Osteocyte (in vitro differentiated cells): ENCODE measurements around the gene LNX1. TPM values are rescaled to one million over a fixed set of nuclear protein-coding genes. Genes with fewer than 3 reads are reported as not detected.

Experiments
- DNase-seq: peaks from one replicate; pipeline ENCODE4 v3.0.0; 2021; ENCODE audit warnings: mixed read lengths; ENCODE audit not compliant: unreplicated experiment; ENCODE audit errors: extremely low spot score
- H3K27ac Mint-ChIP-seq: one replicate; pipeline ENCODE4 v1.8.0; 2021; ENCODE audit warnings: mild to moderate bottlenecking, mixed read lengths; ENCODE audit not compliant: unreplicated experiment
- H3K27me3 Mint-ChIP-seq: one replicate; pipeline ENCODE4 v1.8.0; 2021; ENCODE audit warnings: mixed read lengths; ENCODE audit not compliant: unreplicated experiment
- H3K36me3 Mint-ChIP-seq: one replicate; pipeline ENCODE4 v1.8.0; 2021; ENCODE audit warnings: mixed read lengths; ENCODE audit not compliant: unreplicated experiment
- H3K4me1 Mint-ChIP-seq: one replicate; pipeline ENCODE4 v1.8.0; 2021; ENCODE audit warnings: mixed read lengths; ENCODE audit not compliant: unreplicated experiment
- H3K4me3 Mint-ChIP-seq: one replicate; pipeline ENCODE4 v1.8.0; 2021; ENCODE audit warnings: mild to moderate bottlenecking, moderate library complexity, mixed read lengths; ENCODE audit not compliant: unreplicated experiment
- H3K9me3 Mint-ChIP-seq: one replicate; pipeline ENCODE4 v1.8.0; 2021; ENCODE audit warnings: mixed read lengths; ENCODE audit not compliant: unreplicated experiment
- total RNA-seq: library from RNA; stranded (reverse); gene quantifications from 2 replicates; pipeline ENCODE4 v1.2.1, GENCODE V29; 2021
- TF ChIP-seq, protein P1 (sequence below): fragments of 200-600 bp; sonication (generic); IDR thresholded peaks from 2 replicates; pipeline ENCODE4 v1.5.0; 2021; ENCODE audit warnings: antibody characterized with exemption, mild to moderate bottlenecking, moderate library complexity

Gene LNX1
- total RNA-seq, 1 donor from 2014 or later = 0.24 TPM

DNA sequence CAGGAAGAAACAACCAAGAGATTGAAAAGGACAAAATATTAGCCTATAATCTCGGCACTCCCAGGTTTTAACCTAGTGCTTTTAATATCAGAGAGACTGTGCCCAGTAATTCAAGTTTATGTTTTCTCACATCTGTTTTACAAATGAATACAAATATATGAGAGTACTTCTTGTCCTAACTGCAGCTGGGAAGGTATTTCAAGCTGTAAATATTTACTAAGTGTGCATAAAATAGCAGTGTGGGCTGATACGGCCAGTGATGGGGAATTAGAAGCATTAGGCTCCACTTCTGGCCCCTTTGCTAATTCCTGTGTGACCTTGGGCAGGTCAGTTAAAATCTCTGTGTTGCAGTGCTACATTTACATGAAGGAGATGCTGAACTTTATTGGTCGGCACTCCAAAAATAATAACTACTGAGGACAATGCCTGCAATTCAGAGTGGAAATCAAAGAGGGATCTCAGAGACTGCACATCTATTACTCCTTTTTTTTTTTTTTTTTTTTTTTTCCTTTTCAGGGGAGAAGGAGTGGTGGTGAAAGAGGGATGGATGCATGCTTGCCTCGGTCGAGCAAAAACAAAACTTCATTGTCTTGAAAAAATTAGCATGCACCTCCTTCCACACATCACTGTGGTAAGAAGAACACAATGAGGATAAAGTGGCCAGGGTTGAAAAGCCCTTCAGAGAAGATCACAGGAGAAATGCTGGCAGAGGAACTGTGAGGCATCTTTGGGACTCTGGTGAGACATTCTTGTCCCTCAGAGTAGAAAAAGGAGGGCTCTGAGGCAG, 44.6 kb upstream of the LNX1 start:
- Mint-ChIP-seq H3K27me3 (no peaks in the 10 kb centered on the region), H3K27ac (no peak overlapping the region), H3K4me1 (no peaks in the 10 kb centered on the region), H3K36me3 (no peaks in the 10 kb centered on the region), H3K4me3 (no peak overlapping the region), H3K9me3 (no peaks in the 10 kb centered on the region)
- TF ChIP-seq, protein P1, sequence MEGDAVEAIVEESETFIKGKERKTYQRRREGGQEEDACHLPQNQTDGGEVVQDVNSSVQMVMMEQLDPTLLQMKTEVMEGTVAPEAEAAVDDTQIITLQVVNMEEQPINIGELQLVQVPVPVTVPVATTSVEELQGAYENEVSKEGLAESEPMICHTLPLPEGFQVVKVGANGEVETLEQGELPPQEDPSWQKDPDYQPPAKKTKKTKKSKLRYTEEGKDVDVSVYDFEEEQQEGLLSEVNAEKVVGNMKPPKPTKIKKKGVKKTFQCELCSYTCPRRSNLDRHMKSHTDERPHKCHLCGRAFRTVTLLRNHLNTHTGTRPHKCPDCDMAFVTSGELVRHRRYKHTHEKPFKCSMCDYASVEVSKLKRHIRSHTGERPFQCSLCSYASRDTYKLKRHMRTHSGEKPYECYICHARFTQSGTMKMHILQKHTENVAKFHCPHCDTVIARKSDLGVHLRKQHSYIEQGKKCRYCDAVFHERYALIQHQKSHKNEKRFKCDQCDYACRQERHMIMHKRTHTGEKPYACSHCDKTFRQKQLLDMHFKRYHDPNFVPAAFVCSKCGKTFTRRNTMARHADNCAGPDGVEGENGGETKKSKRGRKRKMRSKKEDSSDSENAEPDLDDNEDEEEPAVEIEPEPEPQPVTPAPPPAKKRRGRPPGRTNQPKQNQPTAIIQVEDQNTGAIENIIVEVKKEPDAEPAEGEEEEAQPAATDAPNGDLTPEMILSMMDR = no peak
- DNase-seq = no peak

DNA sequence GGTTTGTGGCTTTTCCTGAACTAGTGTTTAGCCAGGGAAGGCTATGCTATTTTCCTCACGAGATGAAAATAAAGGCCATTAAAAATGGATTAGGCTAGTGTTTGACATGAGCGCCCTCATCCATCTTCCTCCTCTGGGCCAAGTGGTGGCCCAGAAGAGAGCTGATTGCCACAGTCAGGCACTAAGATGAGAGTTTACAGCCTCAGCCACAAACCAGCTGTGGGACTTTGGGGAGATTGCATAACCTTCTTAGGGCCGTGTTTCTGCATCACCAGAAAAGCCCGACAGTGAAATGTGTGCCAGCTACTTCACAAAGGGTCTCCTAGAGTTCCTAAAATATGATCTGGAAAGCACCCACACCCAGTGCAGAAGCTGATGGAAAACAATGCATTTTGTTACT, 42.3 kb upstream of the LNX1 start:
- H3K4me1 Mint-ChIP-seq = no peaks in the 10 kb centered on the region
- H3K27ac Mint-ChIP-seq = no peak overlapping the region
- TF ChIP-seq, protein P1 = no peak
- no peaks in the 10 kb centered on the region for H3K9me3 Mint-ChIP-seq
- no peak for DNase-seq
- H3K27me3 Mint-ChIP-seq = no peaks in the 10 kb centered on the region
- H3K4me3 Mint-ChIP-seq = no peak overlapping the region
- no peaks in the 10 kb centered on the region for H3K36me3 Mint-ChIP-seq

DNA sequence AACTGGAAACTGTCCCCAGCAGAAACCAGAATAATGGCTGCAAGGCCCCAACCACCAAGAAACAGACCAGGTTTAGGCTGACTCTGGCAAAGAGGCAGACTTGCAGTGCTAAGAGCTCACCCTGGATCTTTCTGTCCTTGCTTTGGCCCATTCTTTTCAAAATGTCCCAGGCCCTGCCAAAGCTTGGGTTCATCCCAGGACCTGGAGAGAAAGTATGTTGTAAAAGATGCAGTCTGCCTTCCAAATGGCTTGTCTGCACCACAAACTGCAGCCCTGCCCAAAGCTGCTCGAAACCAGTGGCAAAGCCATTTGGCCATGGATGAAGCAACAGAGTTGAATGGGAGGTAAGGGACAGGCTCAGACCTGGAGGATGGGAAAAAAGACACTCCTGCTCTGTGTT, 38.0 kb upstream of the LNX1 start:
- no peak overlapping the region for H3K4me3 Mint-ChIP-seq
- H3K27me3 Mint-ChIP-seq = no peaks in the 10 kb centered on the region
- H3K9me3 Mint-ChIP-seq = no peaks in the 10 kb centered on the region
- H3K4me1 Mint-ChIP-seq = peaks cover 8% of the 10 kb centered on the region
- H3K27ac Mint-ChIP-seq = no peak overlapping the region
- H3K36me3 Mint-ChIP-seq = no peaks in the 10 kb centered on the region
- TF ChIP-seq, protein P1 = no peak
- no peak for DNase-seq

DNA sequence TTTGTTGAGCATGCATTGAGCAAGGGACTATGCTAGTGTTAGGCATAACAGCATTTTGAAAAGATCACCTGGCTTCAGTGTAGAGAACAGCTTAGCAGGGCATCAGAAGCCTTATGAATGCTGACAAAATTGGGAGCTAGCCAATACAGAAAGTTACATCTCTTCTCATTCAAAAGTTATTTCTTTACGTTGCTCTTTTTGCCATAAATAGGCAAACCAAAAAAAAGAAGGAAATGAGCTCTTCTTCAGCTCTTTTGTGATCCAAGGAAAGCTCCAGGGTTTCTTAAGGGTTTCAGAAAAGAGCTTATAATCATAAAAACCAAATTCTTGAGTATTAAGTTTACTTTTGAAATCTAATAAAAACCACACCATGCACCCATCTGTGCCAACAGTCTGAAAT, 35.2 kb upstream of the LNX1 start:
- TF ChIP-seq, protein P1 = no peak
- no peak overlapping the region for H3K27ac Mint-ChIP-seq
- H3K36me3 Mint-ChIP-seq = no peaks in the 10 kb centered on the region
- H3K9me3 Mint-ChIP-seq = no peaks in the 10 kb centered on the region
- no peaks in the 10 kb centered on the region for H3K27me3 Mint-ChIP-seq
- DNase-seq = no peak
- no peak overlapping the region for H3K4me3 Mint-ChIP-seq
- peaks cover 15% of the 10 kb centered on the region for H3K4me1 Mint-ChIP-seq

DNA sequence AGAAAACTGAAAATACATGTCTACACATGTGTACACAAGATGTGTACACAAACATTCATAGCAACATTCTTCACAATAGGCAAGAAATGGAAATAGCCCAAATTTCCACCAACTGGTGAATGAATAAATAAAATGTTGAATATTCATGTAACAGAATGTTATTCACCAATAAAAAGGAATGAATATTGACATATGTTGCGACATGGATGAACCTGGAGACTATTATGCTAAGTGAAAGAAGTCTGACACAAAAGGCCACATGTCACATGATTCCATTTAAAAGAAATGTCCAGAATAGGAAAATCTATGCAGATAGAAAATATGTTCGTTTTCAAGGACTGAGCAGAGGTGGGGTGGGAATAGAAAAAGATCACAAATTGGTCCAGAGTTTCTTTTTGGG, 34.6 kb upstream of the LNX1 start:
- Mint-ChIP-seq H3K27ac (no peak overlapping the region), H3K4me1 (peaks cover 15% of the 10 kb centered on the region), H3K4me3 (no peak overlapping the region), H3K27me3 (no peaks in the 10 kb centered on the region), H3K9me3 (no peaks in the 10 kb centered on the region), H3K36me3 (no peaks in the 10 kb centered on the region)
- DNase-seq = no peak
- TF ChIP-seq, protein P1 = no peak
